GM19395 (cell line): ENCODE measurements around the gene CA10.
A peak's percentile ranks its signal among the peaks of the same experiment; 100 is the strongest.

ENCODE experiments used
- ATAC-seq: cut with Tn5 transposase; IDR thresholded peaks from one replicate; pipeline ENCODE4 v1.9.1; 2021; ENCODE audit warnings: mild to moderate bottlenecking, moderate library complexity; ENCODE audit not compliant: unreplicated experiment

The CA10 gene

GRCh38 chr17:51778842-51779241, 379.7 kb downstream of the CA10 start:
- ATAC-seq, result no peak

GRCh38 chr17:51770027-51770759, 388.3 kb downstream of the CA10 start:
- no peak for ATAC-seq

GRCh38 chr17:51769231-51769630, 389.3 kb downstream of the CA10 start:
- ATAC-seq, result no peak

GRCh38 chr17:51768706-51769105, 389.8 kb downstream of the CA10 start:
- no peak for ATAC-seq

GRCh38 chr17:51767287-51767686, 391.2 kb downstream of the CA10 start:
- ATAC-seq, result no peak

GRCh38 chr17:51765282-51766135, 393.0 kb downstream of the CA10 start:
- no peak for ATAC-seq

GRCh38 chr17:51764387-51764971, 394.0 kb downstream of the CA10 start:
- ATAC-seq, result peak; percentile 98

GRCh38 chr17:51763058-51763457, 395.5 kb downstream of the CA10 start:
- no peak for ATAC-seq

GRCh38 chr17:51761105-51761504, 397.4 kb downstream of the CA10 start:
- no peak for ATAC-seq

GRCh38 chr17:51759260-51759659, 399.3 kb downstream of the CA10 start:
- no peak for ATAC-seq

GRCh38 chr17:51751072-51751471, 407.4 kb downstream of the CA10 start:
- no peak for ATAC-seq

GRCh38 chr17:51748749-51749604, 409.5 kb downstream of the CA10 start:
- no peak for ATAC-seq

- no peak for ATAC-seq
These were observed 412.1 kb downstream of the CA10 start for GRCh38 chr17:51746421-51746820.

GRCh38 chr17:51745993-51746392, 412.5 kb downstream of the CA10 start:
- no peak for ATAC-seq

- no peak for ATAC-seq
These were observed 415.0 kb downstream of the CA10 start for GRCh38 chr17:51743477-51743876.

GRCh38 chr17:51742571-51742970, 415.9 kb downstream of the CA10 start:
- no peak for ATAC-seq

GRCh38 chr17:51741458-51741857, 417.1 kb downstream of the CA10 start:
- no peak for ATAC-seq

- ATAC-seq, result no peak
These were observed 418.0 kb downstream of the CA10 start for GRCh38 chr17:51740531-51740930.

GRCh38 chr17:51739245-51739886, 419.1 kb downstream of the CA10 start:
- ATAC-seq, result no peak

GRCh38 chr17:51736356-51736755, 422.2 kb downstream of the CA10 start:
- no peak for ATAC-seq
